ENCODE measurements around the gene LRRC49. TPM values are rescaled to one million over a fixed set of nuclear protein-coding genes. Genes with fewer than 3 reads are reported as not detected.
"Not testable (repeated sequence)": the region's sequence is repeated elsewhere in the genome, so short reads cannot be mapped to it uniquely, and the experiment has no call there.

LRRC49 gene
- total and polyA plus RNA-seq, 12 donors: 9.7 to 149 (median 67.3) TPM

- 71 to 72% methylated on average over 3 of the region's 3 CpGs for WGBS, 2 donors
- TF ChIP-seq CTCF (IDR thresholded peaks at IDR 0.05): no peak
- intact Hi-C loops (cut with DNase I): loop anchor here in 1 of 10 donors (5.0 kb wide), 1 partner anchor 179 kb away; no protein-coding TSS in a partner anchor
These were observed 40.8 kb downstream of the LRRC49 start for GRCh38 chr15:70933411-70933810.

GRCh38 chr15:70935631-70936030 lies 43.0 kb downstream of the LRRC49 start:
- TF ChIP-seq CTCF (IDR thresholded peaks at IDR 0.05): no peak
- Histone ChIP-seq H3K27ac (no peak overlapping the region), H3K27me3 (no peaks in the 10 kb centered on the region), H3K9me3 (no peaks in the 10 kb centered on the region), H3K4me1 (peaks cover 0 to 9% (median 0%) of the 10 kb centered on the region in 9 donors), H3K4me3 (no peak overlapping the region), H3K36me3 (no peaks in the 10 kb centered on the region)
- 82 to 92% methylated on average over 3 of the region's 3 CpGs for WGBS, 2 donors
- DNase-seq: no peak
- intact Hi-C loops (cut with DNase I): no loop called here
- ATAC-seq: peak in 1 of 8 donors; percentile 30

More at GRCh38 chr15:70933411-70933810, 40.8 kb downstream of the LRRC49 start:
- Histone ChIP-seq H3K9me3 (no peaks in the 10 kb centered on the region), H3K27me3 (no peaks in the 10 kb centered on the region), H3K36me3 (no peaks in the 10 kb centered on the region), H3K4me1 (peaks cover 0 to 9% (median 0%) of the 10 kb centered on the region in 9 donors), H3K27ac (no peak overlapping the region), H3K4me3 (no peak overlapping the region)
- DNase-seq (no peak), ATAC-seq (no peak)

GRCh38 chr15:70936326-70936725 lies 43.7 kb downstream of the LRRC49 start:
- Histone ChIP-seq H3K27ac (peak overlapping the region in 5 of 10 donors; percentile 19 to 59 (median 42)), H3K4me3 (peak overlapping the region in 7 of 10 donors; percentile 10 to 39 (median 36)), H3K9me3 (no peaks in the 10 kb centered on the region), H3K36me3 (no peaks in the 10 kb centered on the region), H3K27me3 (no peaks in the 10 kb centered on the region), H3K4me1 (peaks cover 0 to 9% (median 0%) of the 10 kb centered on the region in 9 donors)
- no peak for TF ChIP-seq CTCF (IDR thresholded peaks at IDR 0.05)
- WGBS, 2 donors: 23 to 46% methylated on average over 4 of the region's 4 CpGs
- no peak for DNase-seq
- peak in 6 of 8 donors; percentile 67 to 85 (median 80) for ATAC-seq
- intact Hi-C loops (cut with DNase I): no loop called here

- H3K36me3 ChIP-seq; DNase-seq; H3K4me3 ChIP-seq; H3K9me3 ChIP-seq; ATAC-seq; intact Hi-C loops (cut with DNase I); H3K27me3 ChIP-seq: not testable (repeated sequence)
- peaks cover 0 to 31% (median 13%) of the 10 kb centered on the region in 9 donors for H3K4me1 ChIP-seq
- H3K27ac ChIP-seq: peak overlapping the region in 9 of 10 donors; percentile 8 to 77 (median 61)
- 51 to 76% methylated on average over 2 of the region's 2 CpGs for WGBS, 2 donors
These were observed 50.7 kb downstream of the LRRC49 start for GRCh38 chr15:70943285-70943684.
